Endothelial cell of umbilical vein (primary cell): ENCODE results near the gene CPED1.

Experiments
- EZH2 ChIP-seq: IDR thresholded peaks from 2 replicates; pipeline ENCODE4 v1.6.1; 2012; ENCODE audit warnings: borderline replicate concordance, low read depth, mild to moderate bottlenecking, moderate library complexity, low read length, inconsistent platforms; ENCODE audit not compliant: severe bottlenecking
- FOS ChIP-seq: IDR thresholded peaks from 2 replicates; pipeline ENCODE4 v1.6.1; 2011; ENCODE audit warnings: mild to moderate bottlenecking, low read length, moderate library complexity, borderline replicate concordance; ENCODE audit not compliant: insufficient read depth
- JUN ChIP-seq: IDR thresholded peaks from 2 replicates; pipeline ENCODE4 v1.6.1; 2011; ENCODE audit warnings: borderline replicate concordance, low read depth; ENCODE audit not compliant: insufficient read length, insufficient read depth
- MYC ChIP-seq: IDR thresholded peaks from one replicate; pipeline ENCODE4 v1.6.1; 2011; ENCODE audit warnings: mild to moderate bottlenecking, low read depth, low read length
- POLR2A ChIP-seq: IDR thresholded peaks from 2 replicates; pipeline ENCODE4 v1.6.1; 2012; ENCODE audit warnings: low read depth, mild to moderate bottlenecking, control low read depth, low read length
- POLR2AphosphoS5 ChIP-seq: IDR thresholded peaks from 2 replicates; pipeline ENCODE4 v1.6.1; 2012; ENCODE audit warnings: low read depth, mild to moderate bottlenecking, control low read depth, low read length, moderate library complexity; ENCODE audit not compliant: insufficient read depth
- TF ChIP-seq, protein P1 (sequence below), 2 donors: IDR thresholded peaks; 1 replicate in 1 of 2; 2 replicates in 1 of 2; pipeline ENCODE4 v1.5.1; 2011; ENCODE audit warnings: low read length in 2 of 2, mild to moderate bottlenecking in 2 of 2, moderate library complexity in 2 of 2, control low read depth in 1 of 2, inconsistent platforms in 1 of 2, low read depth in 1 of 2; ENCODE audit not compliant: insufficient read depth in 1 of 2; ENCODE audit errors: extremely low read depth in 1 of 2
- TF ChIP-seq, protein P2 (sequence below): IDR thresholded peaks from 2 replicates; pipeline ENCODE4 v1.6.1; 2011; ENCODE audit not compliant: insufficient read depth, insufficient read length

DNA sequence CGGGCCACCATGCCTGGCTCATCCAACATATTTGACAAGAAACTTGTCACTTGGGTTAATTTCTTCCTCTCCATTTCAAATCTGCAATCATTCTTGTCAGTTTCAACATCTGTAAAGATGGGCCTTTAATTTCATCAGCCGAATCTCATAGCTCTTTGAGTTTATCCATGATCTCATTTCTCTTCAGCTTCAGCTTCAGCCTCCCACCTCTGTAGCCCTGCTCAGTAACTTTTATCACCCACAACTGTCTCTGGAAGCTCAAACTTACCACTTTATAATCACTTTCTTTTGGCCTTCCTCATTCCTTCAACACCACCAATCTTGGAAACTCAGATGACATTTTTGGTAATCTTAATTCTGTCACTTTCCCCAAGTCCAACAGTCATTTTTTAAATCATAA lies 83.2 kb downstream of the CPED1 start:
- TF ChIP-seq EZH2 (no peak), POLR2A (no peak), POLR2AphosphoS5 (no peak), MYC (no peak), JUN (no peak), FOS (no peak)
- TF ChIP-seq, protein P1, sequence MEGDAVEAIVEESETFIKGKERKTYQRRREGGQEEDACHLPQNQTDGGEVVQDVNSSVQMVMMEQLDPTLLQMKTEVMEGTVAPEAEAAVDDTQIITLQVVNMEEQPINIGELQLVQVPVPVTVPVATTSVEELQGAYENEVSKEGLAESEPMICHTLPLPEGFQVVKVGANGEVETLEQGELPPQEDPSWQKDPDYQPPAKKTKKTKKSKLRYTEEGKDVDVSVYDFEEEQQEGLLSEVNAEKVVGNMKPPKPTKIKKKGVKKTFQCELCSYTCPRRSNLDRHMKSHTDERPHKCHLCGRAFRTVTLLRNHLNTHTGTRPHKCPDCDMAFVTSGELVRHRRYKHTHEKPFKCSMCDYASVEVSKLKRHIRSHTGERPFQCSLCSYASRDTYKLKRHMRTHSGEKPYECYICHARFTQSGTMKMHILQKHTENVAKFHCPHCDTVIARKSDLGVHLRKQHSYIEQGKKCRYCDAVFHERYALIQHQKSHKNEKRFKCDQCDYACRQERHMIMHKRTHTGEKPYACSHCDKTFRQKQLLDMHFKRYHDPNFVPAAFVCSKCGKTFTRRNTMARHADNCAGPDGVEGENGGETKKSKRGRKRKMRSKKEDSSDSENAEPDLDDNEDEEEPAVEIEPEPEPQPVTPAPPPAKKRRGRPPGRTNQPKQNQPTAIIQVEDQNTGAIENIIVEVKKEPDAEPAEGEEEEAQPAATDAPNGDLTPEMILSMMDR (IDR thresholded peaks at IDR 0.05; ENCODE audit: extremely low read depth in 1 of 2, insufficient read depth in 1 of 2, low read depth in 1 of 2, low read length in 2 of 2), result no peak
- TF ChIP-seq, protein P2, sequence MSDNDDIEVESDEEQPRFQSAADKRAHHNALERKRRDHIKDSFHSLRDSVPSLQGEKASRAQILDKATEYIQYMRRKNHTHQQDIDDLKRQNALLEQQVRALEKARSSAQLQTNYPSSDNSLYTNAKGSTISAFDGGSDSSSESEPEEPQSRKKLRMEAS, result no peak
